Endothelial cell of umbilical vein (primary cell): ENCODE data around the gene PRKAR2B. TPM values are rescaled to one million over a fixed set of nuclear protein-coding genes. Genes with fewer than 3 reads are reported as not detected.
"Not testable (repeated sequence)": the region's sequence is repeated elsewhere in the genome, so short reads cannot be mapped to it uniquely, and the experiment has no call there.

ENCODE experiments used
- BruUV-seq: library from RNA; stranded (reverse); fragments of 400-500 nt; replicated peaks from 2 replicates; lab custom pipeline; 2021; lab: Mats Ljungman, UMichigan
- CTCF ChIA-PET: fragments of 300-600, 350-600 bp; sonication (Branson Sonifier 250); formaldehyde crosslinking; loops from one replicate; lab custom pipeline; 2021; ENCODE audit warnings: antibody characterized with exemption, inconsistent platforms; lab: Charles Lee
- POLR2A ChIA-PET: fragments of 300-600, 350-600 bp; sonication (Branson Sonifier 250); formaldehyde crosslinking; loops from one replicate; lab custom pipeline; 2021; ENCODE audit warnings: antibody characterized with exemption, inconsistent platforms; lab: Charles Lee
- DNase-seq: peaks from one replicate; pipeline ENCODE4 v3.0.0-alpha.2; 2011; ENCODE audit warnings: low read depth, low spot score
- FAIRE-seq: peaks from 2 replicates; lab custom pipeline; 2011; peaks lifted over from hg19 to GRCh38; lab: Jason Lieb, UNC
- H2AFZ ChIP-seq: 2 replicates; pipeline ENCODE4 v1.6.0; 2012; ENCODE audit warnings: low read depth, low read length, control low read depth, inconsistent platforms
- H3K27ac ChIP-seq: 2 replicates; pipeline ENCODE4 v1.5.1; 2011; ENCODE audit warnings: low read depth, mild to moderate bottlenecking, control low read depth, low read length, moderate library complexity; ENCODE audit not compliant: insufficient read depth
- H3K27me3 ChIP-seq, 2 experiments: 2 replicates each; pipeline versions ENCODE4 v1.6.0 to v1.6.1; 2011; ENCODE audit warnings: low read length in 2 of 2, mixed read lengths in 1 of 2; ENCODE audit not compliant: control insufficient read depth in 2 of 2, insufficient read depth in 2 of 2
- H3K36me3 ChIP-seq, 2 experiments: 2 replicates in 1 of 2; 3 replicates in 1 of 2; pipeline ENCODE4 v1.5.1; 2011; ENCODE audit warnings: low read length in 2 of 2, mild to moderate bottlenecking in 1 of 2, moderate library complexity in 1 of 2; ENCODE audit not compliant: control insufficient read depth in 2 of 2, insufficient read depth in 2 of 2; ENCODE audit errors: extremely low read depth in 1 of 2
- H3K4me1 ChIP-seq: 3 replicates; pipeline ENCODE4 v1.5.1; 2011; ENCODE audit warnings: mild to moderate bottlenecking, low read length; ENCODE audit not compliant: control insufficient read depth, insufficient read depth; ENCODE audit errors: extremely low read depth
- H3K4me2 ChIP-seq: 2 replicates; pipeline ENCODE4 v1.6.1; 2011; ENCODE audit warnings: low read length, control low read depth, mixed read lengths; ENCODE audit not compliant: insufficient read depth
- H3K4me3 ChIP-seq, 3 experiments: fragments of 200-600 bp in 1 of 3; sonication (generic), shearing (Covaris generic) in 1 of 3; replicated peaks in 1 of 3; 2 replicates each; pipeline ENCODE4 v1.5.1; 2011 to 2016; ENCODE audit warnings: control low read depth in 3 of 3, low read length in 3 of 3, mild to moderate bottlenecking in 2 of 3, inconsistent platforms in 1 of 3, low read depth in 1 of 3, moderate library complexity in 1 of 3; ENCODE audit not compliant: insufficient read depth in 1 of 3
- H3K79me2 ChIP-seq: 2 replicates; pipeline ENCODE4 v1.6.0; 2012; ENCODE audit warnings: low read length, inconsistent platforms; ENCODE audit not compliant: control insufficient read depth, insufficient read depth
- H3K9ac ChIP-seq: replicated peaks from 2 replicates; pipeline ENCODE3; 2011; ENCODE audit warnings: low read length, control low read depth; ENCODE audit not compliant: insufficient read depth; ENCODE audit errors: extremely low read depth
- H3K9me1 ChIP-seq: replicated peaks from 3 replicates; pipeline ENCODE4 v1.6.0; 2011; ENCODE audit warnings: mild to moderate bottlenecking, low read length; ENCODE audit not compliant: control insufficient read depth, insufficient read depth; ENCODE audit errors: extremely low read depth
- H3K9me3 ChIP-seq: replicated peaks from 2 replicates; pipeline ENCODE4 v1.5.1; 2012; ENCODE audit warnings: low read length, inconsistent platforms; ENCODE audit not compliant: control insufficient read depth, insufficient read depth
- H4K20me1 ChIP-seq: replicated peaks from 2 replicates; pipeline ENCODE3; 2011; ENCODE audit warnings: mild to moderate bottlenecking, low read length; ENCODE audit not compliant: control insufficient read depth, insufficient read depth; ENCODE audit errors: extremely low read depth
- EZH2 ChIP-seq: IDR thresholded peaks from 2 replicates; pipeline ENCODE4 v1.6.1; 2012; ENCODE audit warnings: borderline replicate concordance, low read depth, mild to moderate bottlenecking, moderate library complexity, low read length, inconsistent platforms; ENCODE audit not compliant: severe bottlenecking
- GATA2 ChIP-seq: IDR thresholded peaks from 2 replicates; pipeline ENCODE4 v1.7.0; 2011; ENCODE audit warnings: low read depth, mild to moderate bottlenecking, moderate library complexity, mixed read lengths, low read length; ENCODE audit not compliant: insufficient read length, insufficient read depth
- MAX ChIP-seq: IDR thresholded peaks from 2 replicates; pipeline ENCODE4 v1.6.1; 2011; ENCODE audit not compliant: insufficient read depth, insufficient read length
- MYC ChIP-seq: IDR thresholded peaks from one replicate; pipeline ENCODE4 v1.6.1; 2011; ENCODE audit warnings: mild to moderate bottlenecking, low read depth, low read length
- dilution Hi-C: fragments of 300-500 bp; cut with MboI; formaldehyde crosslinking; loops from one replicate; pipeline ENCODE4 v1.15.0; 2019; ENCODE audit warnings: low sequenced_read_pairs; ENCODE audit not compliant: extremely low pct_ligation_motif_present
- intact Hi-C: fragments of 100-400 bp; cut with micrococcal nuclease; formaldehyde crosslinking; loops from one replicate; pipeline ENCODE4 v1.10.0; 2022
- polyA plus RNA-seq, 4 experiments: library from polyadenylated mRNA; depleted of rRNA in 3 of 4; stranded (reverse) in 3 of 4; unstranded in 1 of 4; fragments of >200 nt; gene quantifications; 2 replicates each; pipeline versions ENCODE4 v1.2.1 to v1.2.3, GENCODE V29; 2011 to 2012; ENCODE audit warnings: missing spikeins in 1 of 4
- total RNA-seq: library from RNA; stranded (reverse); gene quantifications from 2 replicates; pipeline ENCODE4 v1.2.3, GENCODE V29; 2021

The PRKAR2B gene
- total and polyA plus RNA-seq, 2 donors (not counting 3 experiments of a cell fraction or from before 2014, with no cell fraction given): 10.7 to 39.8 TPM

- Histone ChIP-seq H4K20me1 (no peaks in the 10 kb centered on the region), H3K9me3 (no peaks in the 10 kb centered on the region), H3K79me2 (no peaks in the 10 kb centered on the region), H3K4me2 (no peak overlapping the region), H2AFZ (no peak overlapping the region), H3K27ac (no peak overlapping the region), H3K27me3 (no peaks in the 10 kb centered on the region), H3K9ac (no peak overlapping the region), H3K4me3 (no peak overlapping the region), H3K4me1 (no peaks in the 10 kb centered on the region), H3K36me3 (peaks cover 0 to 2% of the 10 kb centered on the region in 2 experiments), H3K9me1 (no peaks in the 10 kb centered on the region)
- BruUV-seq: no TSS peak
- no peak for TF ChIP-seq MYC
- no peak for TF ChIP-seq GATA2
- no peak for TF ChIP-seq MAX
- no peak for DNase-seq
- dilution Hi-C loops (no loop called here), intact Hi-C loops (no loop called here)
- FAIRE-seq: no peak
- POLR2A ChIA-PET: no interaction called here
- CTCF ChIA-PET: interaction anchor here (1.3 to 3.8 kb wide), 3 partner anchors 11 to 186 kb away, joined by 5 to 13 read pairs (median 13); no protein-coding TSS in a partner anchor
Measured at GRCh38 chr7:107133396-107133795, 88.9 kb downstream of the PRKAR2B start.

GRCh38 chr7:107138696-107139420, 94.4 kb downstream of the PRKAR2B start:
- CTCF ChIA-PET: interaction anchor here (0.8 to 2.4 kb wide), 4 partner anchors 9 to 192 kb away, joined by 3 to 16 read pairs (median 6); no protein-coding TSS in a partner anchor
- H3K79me2 ChIP-seq: no peaks in the 10 kb centered on the region
- DNase-seq: no peak
- intact Hi-C loops: no loop called here
- no peak for TF ChIP-seq EZH2
- no peaks in the 10 kb centered on the region for H4K20me1 ChIP-seq
- no peaks in the 10 kb centered on the region for H3K9me3 ChIP-seq
- H3K36me3 ChIP-seq: no peaks in the 10 kb centered on the region
- H3K9ac ChIP-seq: no peak overlapping the region
- H2AFZ ChIP-seq: no peak overlapping the region
- H3K9me1 ChIP-seq: no peaks in the 10 kb centered on the region
- no peak overlapping the region for H3K27ac ChIP-seq
- no peak overlapping the region for H3K4me3 ChIP-seq
- H3K4me2 ChIP-seq: no peak overlapping the region
- dilution Hi-C loops: no loop called here
- FAIRE-seq: no peak
- no TSS peak for BruUV-seq
- POLR2A ChIA-PET: no interaction called here
- no peaks in the 10 kb centered on the region for H3K4me1 ChIP-seq
- H3K27me3 ChIP-seq: no peaks in the 10 kb centered on the region

DNA sequence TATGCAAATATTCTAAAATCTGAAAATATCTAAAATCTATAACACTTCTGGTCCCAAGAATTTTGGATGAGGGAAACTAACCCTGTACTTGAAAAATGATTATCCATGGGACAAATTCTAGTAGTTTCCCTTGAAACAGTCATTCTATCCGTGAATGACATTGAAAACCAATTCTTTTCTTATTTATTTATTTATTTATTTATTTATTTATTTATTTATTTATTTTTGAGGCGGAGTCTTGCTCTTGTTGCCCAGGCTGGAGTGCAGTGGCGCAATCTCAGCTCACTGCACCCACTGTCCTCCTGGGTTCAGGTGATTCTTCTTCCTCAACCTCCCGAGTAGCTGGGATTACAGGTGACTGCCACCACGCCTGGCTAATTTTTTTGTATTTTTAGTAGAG, 99.4 kb downstream of the PRKAR2B start:
- CTCF ChIA-PET: interaction anchor here (1.8 kb wide), 1 partner anchor 197 kb away, joined by 7 read pairs; no protein-coding TSS in a partner anchor
- H3K4me1 ChIP-seq, H3K27me3 ChIP-seq, DNase-seq, H3K4me2 ChIP-seq, POLR2A ChIA-PET, H4K20me1 ChIP-seq, H2AFZ ChIP-seq, H3K79me2 ChIP-seq, dilution Hi-C loops, FAIRE-seq, H3K4me3 ChIP-seq, H3K36me3 ChIP-seq, H3K27ac ChIP-seq, intact Hi-C loops, H3K9ac ChIP-seq, BruUV-seq, H3K9me3 ChIP-seq, H3K9me1 ChIP-seq: not testable (repeated sequence)
